NB4 (cell line): ENCODE results near the gene CDHR5.

Experiments
- DNase-seq: peaks from one replicate; pipeline ENCODE4 v3.0.0; 2010; ENCODE audit warnings: low read depth
- H3K4me3 ChIP-seq: one replicate; pipeline ENCODE4 v1.5.1; 2011; ENCODE audit warnings: mild to moderate bottlenecking, low read depth, low read length, moderate library complexity
- CTCF ChIP-seq: IDR thresholded peaks from one replicate; pipeline ENCODE4 v1.5.1; 2012; ENCODE audit warnings: low read depth, low read length
- MAX ChIP-seq: IDR thresholded peaks from 2 replicates; pipeline ENCODE4 v1.6.1; 2011; ENCODE audit warnings: low read depth, low read length
- MYC ChIP-seq: IDR thresholded peaks from 2 replicates; pipeline ENCODE4 v1.6.1; 2011; ENCODE audit warnings: low read depth, low read length
- POLR2A ChIP-seq: IDR thresholded peaks from 2 replicates; pipeline ENCODE4 v1.6.1; 2011; ENCODE audit warnings: mild to moderate bottlenecking; ENCODE audit not compliant: insufficient read length; ENCODE audit errors: extremely low read depth

CDHR5 gene

GRCh38 chr11:624705-625635 is at the start of gene CDHR5:
TSS of gene CDHR5 (minus strand) at chr11:624955. CDS start at chr11:624902, 53 bp downstream.
- H3K4me3 ChIP-seq = no peak within 1 kb of the TSS
- TF ChIP-seq MYC = no peak
- TF ChIP-seq MAX = no peak
- TF ChIP-seq CTCF = no peak
- TF ChIP-seq POLR2A = no peak
- no peak for DNase-seq

- no peak for TF ChIP-seq MYC
- no peak for TF ChIP-seq MAX
- TF ChIP-seq CTCF = no peak
- no peak for TF ChIP-seq POLR2A
- no peak for DNase-seq
- H3K4me3 ChIP-seq = no peak overlapping the region
These were observed 49.7 kb upstream of the CDHR5 start for GRCh38 chr11:674406-674805.

- no peak for TF ChIP-seq MYC
- no peak for TF ChIP-seq MAX
- no peak for TF ChIP-seq POLR2A
- no peak overlapping the region for H3K4me3 ChIP-seq
These were observed 49.1 kb upstream of the CDHR5 start for GRCh38 chr11:673866-674265.

GRCh38 chr11:665704-666281 is 41.0 kb upstream of the CDHR5 start:
- TF ChIP-seq CTCF (no peak), POLR2A (no peak), MAX (no peak), MYC (no peak)
- no peak for DNase-seq
- no peak overlapping the region for H3K4me3 ChIP-seq

More at GRCh38 chr11:673866-674265, 49.1 kb upstream of the CDHR5 start:
- no peak for DNase-seq

- no peak for DNase-seq
- H3K4me3 ChIP-seq = no peak overlapping the region
- TF ChIP-seq POLR2A = no peak
- no peak for TF ChIP-seq MAX
These were observed 40.4 kb upstream of the CDHR5 start for GRCh38 chr11:665062-665703.

- DNase-seq = peak; percentile 53
- H3K4me3 ChIP-seq = no peak overlapping the region
- TF ChIP-seq MYC (no peak), CTCF (peak; percentile 51), MAX (no peak)
These were observed 38.0 kb upstream of the CDHR5 start for GRCh38 chr11:662689-663274.
